H1 (cell line): Measurements from ENCODE around the gene CKAP5. TPM values are rescaled to one million over a fixed set of nuclear protein-coding genes. Genes with fewer than 3 reads are reported as not detected.

Experiments used
- CTBP2 ChIP-seq: IDR thresholded peaks from 2 replicates; pipeline ENCODE4 v1.7.0; 2011; ENCODE audit warnings: borderline replicate concordance, mild to moderate bottlenecking, moderate library complexity, mixed read lengths, low read length; ENCODE audit not compliant: insufficient read depth, insufficient read length
- FOSL1 ChIP-seq: IDR thresholded peaks from 2 replicates; pipeline ENCODE4 v1.6.1; 2011; ENCODE audit warnings: mild to moderate bottlenecking, low read depth, low read length, moderate library complexity; ENCODE audit not compliant: insufficient read depth
- polyA plus RNA-seq, 7 experiments: library from polyadenylated mRNA; depleted of rRNA in 3 of 7; stranded (reverse) in 5 of 7; unstranded in 2 of 7; fragments of >200 nt in 5 of 7; fragments of 200-250 nt in 2 of 7; gene quantifications; 1 replicate in 5 of 7; 2 replicates in 1 of 7; 4 replicates in 1 of 7; pipeline versions ENCODE4 v1.2.1 to v1.2.3, GENCODE V29; 2011 to 2013; ENCODE audit warnings: missing spikeins in 2 of 7, mixed read lengths in 2 of 7
- total RNA-seq: library from RNA; stranded (reverse); fragmentation: NEBNext Ultra II Directional; extraction: Animal tissue kit (Norgen Biotek cat#: 25700); gene quantifications from 2 replicates; pipeline ENCODE4 v1.2.1, GENCODE V29; 2021

The CKAP5 gene
- total and polyA plus RNA-seq, 2 of the 8 experiments (the other 6 are each of a cell fraction or from before 2014, with no cell fraction given), result 64.8 to 185 TPM

GRCh38 chr11:46892109-46892508, 46.0 kb upstream of the CKAP5 start (continued):
- no peak for TF ChIP-seq CTBP2
- TF ChIP-seq FOSL1, result no peak
